K562 (cell line): Measurements from ENCODE around the gene NOSTRIN. TPM values are rescaled to one million over a fixed set of nuclear protein-coding genes. Genes with fewer than 3 reads are reported as not detected.

Source experiments
- CBFA2T3 ChIP-seq: fragments of 450-650 bp; IDR thresholded peaks from 2 replicates; pipeline ENCODE4 v1.6.1; 2017
- CHD7 ChIP-seq: fragments of 200-600 bp; sonication (generic); IDR thresholded peaks from one replicate; pipeline ENCODE4 v1.6.1; 2012; ENCODE audit warnings: mild to moderate bottlenecking, low read depth, low read length, inconsistent platforms
- EHMT2 ChIP-seq: fragments of 450-650 bp; IDR thresholded peaks from 2 replicates; pipeline ENCODE4 v1.6.1; 2018; ENCODE audit warnings: antibody characterized with exemption
- ELF1 ChIP-seq: fragments of 200-800 bp; sonication (Bioruptor generic); IDR thresholded peaks from 2 replicates; pipeline ENCODE4 v1.6.1; 2016; ENCODE audit warnings: missing genetic modification characterization, missing compliant biosample characterization
- FOXK1 ChIP-seq: sonication (generic); formaldehyde crosslinking; IDR thresholded peaks from 2 replicates; pipeline ENCODE4 v1.8.0; 2022; ENCODE audit warnings: missing genetic modification reagents, mild to moderate bottlenecking, borderline replicate concordance
- FUS ChIP-seq: fragments of 200-400 bp; formaldehyde crosslinking; optimal IDR thresholded peaks from 2 replicates; pipeline ENCODE3; 2017; ENCODE audit warnings: low read depth, low read length
- JUNB ChIP-seq: fragments of 450-650 bp; formaldehyde crosslinking; conservative IDR thresholded peaks from 2 replicates; pipeline ENCODE4 v1.4.0; 2020; ENCODE audit warnings: mild to moderate bottlenecking
- KAT8 ChIP-seq: fragments of 450-650 bp; IDR thresholded peaks from 2 replicates; pipeline ENCODE4 v1.6.1; 2016; ENCODE audit warnings: low read depth, mild to moderate bottlenecking
- KDM1A ChIP-seq, 2 experiments: fragments of 450-650 bp; IDR thresholded peaks; 2 replicates each; pipeline ENCODE4 v1.6.1; 2016; ENCODE audit warnings: mild to moderate bottlenecking in 2 of 2
- KLF6 ChIP-seq: fragments of 250-450 bp; sonication (Bioruptor Pico); IDR thresholded peaks from 2 replicates; pipeline ENCODE4 v1.4.0; 2020; ENCODE audit warnings: mild to moderate bottlenecking, moderate library complexity, borderline replicate concordance
- MEF2D ChIP-seq: conservative IDR thresholded peaks from 2 replicates; pipeline ENCODE4 v1.6.1; 2016; ENCODE audit warnings: low read depth, missing genetic modification characterization, missing compliant biosample characterization
- NFYB ChIP-seq: IDR thresholded peaks from 2 replicates; pipeline ENCODE4 v1.6.1; 2011; ENCODE audit warnings: mild to moderate bottlenecking, moderate library complexity; ENCODE audit not compliant: insufficient read length; ENCODE audit errors: extremely low read depth
- ZNF583 ChIP-seq: fragments of 250-450 bp; sonication (Bioruptor Pico); IDR thresholded peaks from 2 replicates; pipeline ENCODE4 v1.4.0; 2020
- ZNF830 ChIP-seq: fragments of 250-450 bp; sonication (Bioruptor Pico); IDR thresholded peaks from 2 replicates; pipeline ENCODE4 v1.5.0; 2021; ENCODE audit warnings: mild to moderate bottlenecking
- polyA plus RNA-seq, 8 experiments: library from polyadenylated mRNA; depleted of rRNA in 4 of 8; stranded (reverse) in 5 of 8; unstranded in 3 of 8; fragments of >200 nt; fragmentation: Nextera tagmentation in 2 of 8; fragmentation: Illumina TruSeq in 1 of 8; extraction: Ambion mirVana in 2 of 8; extraction: Trizol in 1 of 8; gene quantifications; 2 replicates each; pipeline versions ENCODE4 v1.2.1 to v1.2.3, GENCODE V29; 2011 to 2014; ENCODE audit warnings: inconsistent platforms in 1 of 8, missing spikeins in 1 of 8
- total RNA-seq, 7 experiments: library from RNA; depleted of rRNA in 6 of 7; stranded (reverse); fragments of >200 nt in 6 of 7; fragmentation: Illumina TruSeq in 2 of 7; extraction: Trizol in 2 of 7; gene quantifications; 2 replicates each; pipeline versions ENCODE4 v1.2.1 to v1.2.3, GENCODE V29; 2011 to 2021; ENCODE audit warnings: low replicate concordance in 1 of 7
- TF ChIP-seq, protein P1 (sequence below): fragments of 250-450 bp; sonication (Bioruptor Pico); IDR thresholded peaks from 2 replicates; pipeline ENCODE4 v1.5.1; 2021; ENCODE audit warnings: mild to moderate bottlenecking

Gene NOSTRIN
- total and polyA plus RNA-seq, 9 of the 15 experiments (the other 6 are each of a cell fraction or from before 2014, with no cell fraction given) = 26.7 to 82.9 (median 56.3) TPM

- peak; percentile 17; the same call in 1 of the 2 replicates for TF ChIP-seq MEF2D (tag)
- TF ChIP-seq, protein P1, sequence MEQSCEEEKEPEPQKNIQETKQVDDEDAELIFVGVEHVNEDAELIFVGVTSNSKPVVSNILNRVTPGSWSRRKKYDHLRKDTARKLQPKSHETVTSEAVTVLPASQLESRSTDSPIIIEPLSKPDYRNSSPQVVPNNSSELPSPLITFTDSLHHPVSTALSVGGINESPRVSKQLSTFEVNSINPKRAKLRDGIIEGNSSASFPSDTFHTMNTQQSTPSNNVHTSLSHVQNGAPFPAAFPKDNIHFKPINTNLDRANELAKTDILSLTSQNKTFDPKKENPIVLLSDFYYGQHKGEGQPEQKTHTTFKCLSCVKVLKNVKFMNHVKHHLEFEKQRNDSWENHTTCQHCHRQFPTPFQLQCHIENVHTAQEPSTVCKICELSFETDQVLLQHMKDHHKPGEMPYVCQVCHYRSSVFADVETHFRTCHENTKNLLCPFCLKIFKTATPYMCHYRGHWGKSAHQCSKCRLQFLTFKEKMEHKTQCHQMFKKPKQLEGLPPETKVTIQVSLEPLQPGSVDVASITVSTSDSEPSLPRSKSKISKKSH (CRISPR knock-in tag) = no peak
- TF ChIP-seq ZNF830 (CRISPR knock-in tag) = no peak
- peak; percentile 67 to 74 for TF ChIP-seq KDM1A (IDR thresholded peaks at IDR 0.05)
- TF ChIP-seq JUNB (CRISPR knock-in tag) = no peak
- TF ChIP-seq FUS = no peak
- 0 out of 2 replicates have a peak, but pooled peaks have one; percentile 39 for TF ChIP-seq EHMT2
- TF ChIP-seq FOXK1 (CRISPR knock-in tag) = no peak
- TF ChIP-seq CBFA2T3 = peak; percentile 84
- no peak for TF ChIP-seq NFYB
- peak; percentile 72 for TF ChIP-seq ELF1
- 0 out of 2 replicates have a peak, but pooled peaks have one; percentile 83 for TF ChIP-seq KLF6 (CRISPR knock-in tag)
- no peak for TF ChIP-seq CHD7
- no peak for TF ChIP-seq KAT8
- no peak for TF ChIP-seq ZNF583 (CRISPR knock-in tag)
Measured at GRCh38 chr2:168796583-168797285, 5.7 kb upstream of the NOSTRIN start (continued).
